NK-92 (cell line): ENCODE results near the gene ATG4B.
"Not testable (repeated sequence)": the region's sequence is repeated elsewhere in the genome, so short reads cannot be mapped to it uniquely, and the experiment has no call there.

Experiments used
- DNase-seq: peaks from one replicate; lab custom pipeline; 2025; ENCODE audit not compliant: unreplicated experiment; lab: John Stamatoyannopoulos, UW

The ATG4B gene

GRCh38 chr2:241660593-241661213 lies 23.2 kb downstream of the ATG4B start:
- DNase-seq, result no peak

- DNase-seq, result not testable (repeated sequence)
These were observed 25.2 kb downstream of the ATG4B start for GRCh38 chr2:241662731-241663130.

GRCh38 chr2:241665731-241666440 lies 28.4 kb downstream of the ATG4B start:
- no peak for DNase-seq

- no peak for DNase-seq
These were observed 29.3 kb downstream of the ATG4B start for GRCh38 chr2:241666627-241667400.

GRCh38 chr2:241668354-241668753 lies 30.9 kb downstream of the ATG4B start:
- no peak for DNase-seq

GRCh38 chr2:241668839-241669238 lies 31.3 kb downstream of the ATG4B start:
- DNase-seq, result no peak

DNA sequence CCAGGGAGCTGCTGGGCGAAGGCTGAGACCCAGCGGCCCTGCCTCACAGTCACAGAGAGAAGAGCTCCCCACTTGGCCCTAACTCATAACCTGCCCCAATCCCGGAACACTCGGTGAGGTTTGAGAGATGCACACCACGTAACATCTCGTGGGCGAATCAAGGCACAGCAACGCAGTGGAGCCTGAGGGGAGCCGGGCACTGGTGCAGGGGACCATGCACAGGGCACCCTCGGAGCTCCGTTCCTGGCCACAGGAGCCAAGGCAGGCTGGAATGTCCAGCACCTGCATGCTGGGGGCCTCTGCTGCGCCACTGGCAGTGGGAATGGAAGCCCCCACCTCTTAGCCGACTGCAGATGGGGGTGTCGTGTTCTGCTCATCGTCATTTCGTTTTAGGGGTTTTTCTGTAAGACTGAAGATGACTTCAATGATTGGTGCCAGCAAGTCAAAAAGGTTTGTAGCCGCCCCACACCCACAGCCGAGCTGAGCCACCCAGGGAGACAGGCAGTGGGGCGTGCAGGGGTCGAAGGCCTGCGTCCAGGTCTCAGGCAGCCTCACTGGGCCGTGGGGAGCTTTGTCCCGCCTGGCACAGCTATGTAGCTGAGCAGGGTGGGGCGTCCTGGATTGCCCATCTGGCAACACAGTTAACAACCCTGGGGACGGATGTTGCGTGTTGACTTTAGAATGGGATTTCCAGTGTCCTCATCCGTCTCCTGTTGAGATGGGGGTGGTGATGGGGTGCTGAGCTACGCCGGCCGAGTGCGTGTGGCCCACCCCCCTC lies 33.0 kb downstream of the ATG4B start:
- no peak for DNase-seq

DNA sequence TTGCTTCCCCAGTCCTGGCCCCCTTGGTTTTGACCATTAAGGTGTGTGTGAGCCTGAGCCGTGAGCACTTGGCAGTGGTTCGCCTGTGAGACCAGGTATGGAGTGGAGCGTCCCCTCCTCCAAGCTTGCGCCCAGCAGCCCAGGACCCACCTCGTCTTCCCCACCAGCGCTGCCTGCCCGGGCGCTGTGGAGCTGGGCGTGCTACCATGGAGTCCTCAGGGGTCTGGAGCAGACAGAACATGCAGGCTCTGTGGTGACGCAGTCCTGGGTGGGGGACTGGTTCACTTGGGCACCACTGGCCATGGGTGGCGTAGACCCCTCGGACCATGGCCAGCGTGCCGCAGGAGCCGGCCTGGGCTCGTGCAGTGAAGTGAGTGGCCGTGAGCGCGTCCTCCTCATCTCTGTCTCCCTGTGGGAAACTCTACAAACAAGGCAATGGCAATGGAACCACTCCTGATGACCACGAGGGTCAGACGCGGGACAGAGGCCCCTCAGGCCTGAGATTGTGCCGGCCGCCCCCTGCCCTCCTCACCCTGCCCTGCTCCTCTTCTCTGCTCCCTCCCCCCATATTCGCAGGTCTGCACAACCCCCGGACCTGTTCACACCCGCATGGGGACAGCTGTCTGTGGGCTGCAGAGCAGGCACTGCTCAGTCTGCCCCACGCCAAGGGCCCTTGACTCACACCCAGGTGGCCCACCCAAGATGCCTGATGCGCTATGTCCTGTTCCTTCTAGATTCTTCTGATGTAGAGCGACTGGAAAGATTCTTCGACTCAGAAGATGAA lies 34.2 kb downstream of the ATG4B start:
- no peak for DNase-seq

DNA sequence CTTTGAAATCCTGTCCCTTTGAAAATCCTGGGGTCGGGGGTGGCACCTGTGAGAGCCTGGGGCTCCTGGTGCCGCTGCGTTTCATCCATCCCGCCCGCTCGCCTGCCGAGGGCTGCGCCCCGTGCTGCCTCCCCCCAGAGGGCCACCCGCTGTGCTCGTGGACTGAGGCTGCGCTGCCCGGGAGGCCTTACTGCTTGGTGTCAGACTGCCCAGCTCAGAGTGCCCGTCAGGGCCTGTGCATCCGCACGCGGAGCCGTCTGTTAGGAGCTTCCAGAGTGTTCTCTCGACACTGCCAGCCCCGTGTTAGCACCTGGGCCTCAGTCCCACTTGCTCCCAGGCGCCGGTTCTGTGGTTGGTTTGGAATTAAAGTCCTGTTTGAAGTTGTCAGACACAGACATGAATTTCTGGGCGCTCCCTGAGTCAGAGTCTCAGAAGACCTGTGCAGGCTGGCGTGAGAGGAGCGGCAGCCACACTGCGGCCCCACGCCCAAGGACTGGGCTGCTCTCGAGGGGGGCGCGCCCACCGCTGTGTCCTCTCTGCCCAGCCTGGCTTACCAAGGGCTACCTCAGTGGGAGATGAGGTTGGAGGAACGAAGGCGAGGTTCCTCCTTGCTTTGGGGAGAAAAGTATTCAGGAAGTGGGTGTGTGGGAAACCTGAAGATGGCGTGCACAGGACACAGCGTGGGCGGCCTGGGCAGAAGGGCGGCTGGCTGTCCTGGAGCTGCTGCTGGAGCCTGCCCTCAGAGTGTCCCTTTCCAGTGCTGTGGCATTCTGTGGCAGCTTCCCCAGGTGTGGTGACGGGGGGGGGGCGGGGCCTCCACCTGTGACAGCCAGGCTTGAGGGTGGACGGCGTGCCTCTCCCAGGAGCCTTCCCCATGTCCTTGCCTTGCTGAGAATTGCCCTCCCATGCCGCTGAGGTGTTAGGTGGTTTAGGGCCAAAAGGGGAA lies 35.0 kb downstream of the ATG4B start:
- no peak for DNase-seq

DNA sequence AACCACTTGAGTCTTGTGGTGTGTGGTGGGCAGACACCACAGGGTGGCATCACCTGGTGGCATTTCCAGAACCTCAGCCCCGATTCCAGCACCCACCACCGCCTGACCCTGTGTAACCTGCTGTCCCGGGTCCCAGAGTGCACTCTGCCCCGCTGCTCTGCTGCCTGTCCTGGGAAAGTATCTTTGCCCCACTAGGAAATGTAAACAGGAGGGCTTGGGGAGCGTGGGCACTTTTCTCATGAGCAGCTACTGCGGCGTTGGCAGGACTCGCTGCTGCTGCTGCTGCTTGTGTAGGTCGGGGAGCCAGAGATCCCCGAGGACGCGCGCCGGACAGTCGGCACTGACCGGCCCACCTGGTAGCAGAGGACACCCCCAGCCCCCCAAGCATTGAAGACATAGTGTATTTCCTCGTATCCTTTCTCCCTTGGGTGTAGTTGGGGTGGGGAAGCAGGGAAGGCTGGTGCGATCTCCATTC lies 35.7 kb downstream of the ATG4B start:
- no peak for DNase-seq

DNA sequence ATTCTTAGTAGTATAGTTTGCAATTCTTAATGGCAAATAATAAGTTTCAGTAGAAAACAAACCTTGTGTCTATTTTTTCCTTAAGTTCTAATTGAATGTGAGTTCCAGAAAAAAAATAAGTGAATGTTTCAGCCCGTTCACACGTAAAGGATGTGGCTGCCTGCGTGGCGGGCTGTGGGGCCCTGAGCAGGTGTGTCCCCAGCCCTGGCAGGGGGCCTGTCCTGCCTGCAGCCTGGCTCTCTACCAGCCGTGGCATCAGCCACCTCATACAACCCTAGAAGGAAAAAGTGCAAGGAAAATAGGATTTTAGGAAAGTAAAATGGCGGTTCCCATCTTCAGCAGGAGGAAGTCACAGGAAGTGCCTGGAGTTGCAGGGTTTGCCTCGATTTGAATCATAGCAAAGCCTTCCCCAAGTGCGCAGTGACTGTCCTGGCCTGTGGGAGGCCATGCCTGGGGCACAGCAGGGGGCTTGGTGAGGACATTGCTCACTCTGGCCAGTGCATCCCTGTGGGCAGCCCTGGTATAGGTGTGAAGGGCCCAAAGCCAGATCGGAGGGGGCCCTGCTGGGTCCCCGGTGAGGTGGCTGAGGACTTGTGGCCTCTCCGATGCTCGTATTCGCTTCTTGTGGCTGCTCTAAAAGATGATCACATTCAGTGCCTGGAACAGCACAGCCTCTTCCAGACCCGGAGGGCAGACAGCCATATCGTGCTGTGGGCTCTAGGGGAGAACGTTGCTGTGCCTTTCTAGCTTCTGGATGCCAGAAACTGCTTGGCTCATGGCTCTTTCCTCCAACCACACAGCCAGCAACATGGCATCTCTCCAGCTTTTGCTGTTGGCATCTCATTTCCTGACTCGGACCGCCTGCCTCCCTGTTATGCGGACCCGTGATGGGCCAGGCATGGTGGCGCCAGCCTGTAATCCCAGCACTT lies 36.6 kb downstream of the ATG4B start:
- DNase-seq, result no peak

DNA sequence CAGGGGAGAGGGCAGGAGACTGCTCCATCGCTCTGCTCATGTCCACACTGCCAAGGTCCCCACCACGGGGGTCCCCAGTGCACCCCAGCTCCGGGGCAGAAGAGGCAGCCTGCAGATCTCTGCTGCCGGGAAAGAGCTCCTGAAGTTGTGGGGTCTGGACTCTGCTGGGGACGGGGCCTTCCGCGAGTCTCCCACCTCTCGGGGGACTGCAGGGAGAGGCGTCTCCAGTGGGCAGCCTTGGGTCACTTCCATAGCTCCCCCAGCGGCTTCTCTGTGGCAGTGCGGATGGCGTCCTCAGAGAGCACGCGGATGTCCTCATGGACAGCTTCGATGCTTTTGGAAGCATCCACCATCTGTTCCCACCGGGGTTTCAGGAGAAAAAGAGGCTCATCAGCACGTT lies 38.4 kb downstream of the ATG4B start:
- DNase-seq, result no peak

- no peak for DNase-seq
These were observed 39.2 kb downstream of the ATG4B start for GRCh38 chr2:241676665-241677064.

DNA sequence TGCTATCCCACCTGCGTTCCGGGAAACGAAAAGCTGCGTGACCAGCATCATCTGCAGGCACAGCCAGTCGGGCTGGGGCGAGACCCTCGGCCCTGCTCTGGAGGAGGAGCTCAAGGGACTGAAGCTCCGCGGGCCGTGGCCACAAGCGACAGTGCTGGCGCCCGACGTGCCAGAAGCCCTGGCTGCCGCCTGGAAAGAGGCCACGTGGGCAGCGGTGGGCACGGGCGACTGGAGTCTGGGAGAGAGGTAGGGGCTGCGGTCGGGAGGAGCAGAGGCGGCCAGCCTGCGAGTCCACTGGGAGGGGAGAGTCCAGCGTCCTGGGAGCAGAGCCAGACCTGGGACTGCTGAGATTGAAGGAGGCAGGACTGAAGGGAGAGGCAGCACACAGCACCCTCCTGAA lies 39.9 kb downstream of the ATG4B start:
- no peak for DNase-seq

- no peak for DNase-seq
These were observed 40.8 kb downstream of the ATG4B start for GRCh38 chr2:241678307-241678706.

DNA sequence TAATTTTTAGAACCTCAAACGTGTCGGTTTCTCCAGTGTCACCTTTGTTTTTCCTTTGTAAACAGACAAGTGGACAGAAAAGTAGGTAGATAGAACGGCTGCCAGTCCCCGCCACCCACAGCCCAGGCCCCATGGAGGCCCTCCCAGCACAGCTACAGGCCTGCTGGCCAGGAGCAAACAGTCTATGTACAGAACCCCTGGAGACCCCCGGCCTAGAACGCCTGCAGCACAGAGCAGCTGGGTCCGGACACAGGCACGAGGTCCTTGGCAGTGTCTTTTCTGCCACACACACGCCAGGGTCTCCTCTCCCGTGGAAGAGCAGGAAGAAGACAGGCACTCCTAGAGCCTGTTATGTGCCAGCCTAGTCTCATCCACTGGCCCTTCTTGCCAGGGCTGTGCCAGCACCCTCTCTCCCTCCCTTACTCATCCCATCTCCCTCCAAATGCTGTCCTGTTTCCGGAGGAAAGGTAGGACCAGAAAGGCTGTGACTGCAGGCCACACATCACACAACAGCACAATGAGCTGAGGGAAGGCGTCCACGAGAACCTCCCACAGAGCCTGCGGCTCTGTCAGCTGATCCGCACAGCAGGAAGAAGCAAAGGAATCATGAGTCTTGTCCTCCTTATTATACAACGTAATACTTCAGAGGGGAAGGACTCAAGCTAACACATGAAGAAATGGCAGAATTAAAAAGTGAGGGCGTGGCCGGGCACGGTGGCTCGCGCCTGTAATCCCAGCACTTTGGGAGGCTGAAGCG lies 41.5 kb downstream of the ATG4B start:
- no peak for DNase-seq

- no peak for DNase-seq
These were observed 42.6 kb downstream of the ATG4B start for GRCh38 chr2:241680044-241680443.
